Hippocampal formation (tissue), 2 donors: ENCODE results near the gene JMJD1C.
"Not testable (repeated sequence)": the region's sequence is repeated elsewhere in the genome, so short reads cannot be mapped to it uniquely, and the experiment has no call there.

Experiments used
- DNase-seq, 2 donors: peaks; one replicate each; lab custom pipeline; 2025; lab: John Stamatoyannopoulos, UW

The JMJD1C gene

DNA sequence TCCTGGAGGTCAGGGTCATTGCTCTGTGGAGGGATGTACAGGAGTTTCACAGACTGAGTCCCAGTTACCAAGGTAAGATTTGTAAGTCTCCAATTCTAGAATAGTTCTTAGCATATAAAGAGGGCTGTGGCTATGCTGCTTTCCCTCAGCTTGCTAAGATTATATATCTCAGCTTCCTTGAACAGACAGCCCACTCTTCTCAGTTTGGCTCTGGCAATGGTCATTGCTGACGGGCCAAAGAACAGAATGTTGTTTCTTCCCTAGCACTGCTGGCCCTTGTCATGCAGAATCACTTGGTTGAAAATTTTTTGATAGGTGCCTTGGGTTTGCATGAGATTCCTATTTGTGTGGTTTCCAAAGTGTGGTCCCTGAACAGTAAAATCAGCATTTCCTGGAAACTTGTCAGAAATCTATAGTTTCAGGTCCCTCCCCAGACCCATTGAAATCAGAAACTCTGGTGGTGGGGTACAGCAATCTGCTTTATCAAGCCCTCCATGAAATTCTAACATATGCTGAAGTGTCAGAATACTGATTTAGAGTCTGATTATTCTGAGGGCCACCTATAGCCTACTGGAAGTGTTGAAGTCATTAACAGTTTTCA, 294.4 kb downstream of the JMJD1C start:
- no peak for DNase-seq

GRCh38 chr10:63169624-63170023, 296.2 kb downstream of the JMJD1C start:
- DNase-seq = no peak

GRCh38 chr10:63168821-63169462, 296.8 kb downstream of the JMJD1C start:
- DNase-seq = no peak

DNA sequence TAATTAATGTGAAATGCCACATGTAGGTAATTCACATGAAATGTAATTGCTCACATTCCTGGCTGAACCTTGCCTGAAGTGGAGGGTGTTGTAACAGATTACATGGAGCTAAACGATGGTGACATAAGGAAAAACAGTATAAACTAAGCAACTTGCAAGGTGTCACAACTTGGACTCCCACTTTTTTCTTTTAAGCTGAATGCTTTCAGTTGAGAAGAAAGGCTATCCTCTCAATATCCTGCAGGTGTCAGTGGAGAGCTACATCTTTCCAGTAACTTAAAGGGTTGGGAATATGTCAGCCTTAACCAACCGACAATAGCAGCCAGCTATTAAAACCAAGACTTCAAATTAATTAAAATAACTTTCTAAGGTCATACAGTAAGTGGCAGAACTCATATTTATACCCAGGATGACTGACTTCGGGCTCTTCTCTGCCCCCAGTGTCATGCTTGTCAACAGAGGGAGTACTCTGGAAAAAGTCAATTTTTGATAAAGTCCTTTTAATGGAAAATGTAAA, 299.0 kb downstream of the JMJD1C start:
- peak in 1 of 2 donors; percentile 59 for DNase-seq

- DNase-seq = no peak
Measured at GRCh38 chr10:63165249-63165648, 300.5 kb downstream of the JMJD1C start.

DNA sequence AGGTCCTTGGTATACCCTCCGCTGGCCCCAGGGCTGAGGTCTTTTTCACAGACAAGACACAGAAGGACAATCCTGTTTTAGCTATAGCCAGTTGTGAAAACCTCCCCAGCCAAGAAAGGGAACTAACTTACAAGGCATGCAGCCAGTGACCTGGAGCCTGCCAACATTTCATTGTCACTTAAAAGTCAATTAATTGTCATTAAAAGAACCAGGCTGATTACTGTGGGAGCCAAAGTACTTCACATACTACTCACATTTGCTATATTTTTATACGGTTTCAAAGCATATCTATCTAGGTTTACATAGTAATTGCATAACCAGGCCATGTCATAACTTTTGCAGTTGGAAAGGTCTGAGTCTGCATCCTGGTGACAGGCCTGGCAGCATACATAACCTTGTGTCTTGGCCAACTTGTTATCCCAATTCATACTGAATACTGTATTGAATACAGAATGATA, 301.6 kb downstream of the JMJD1C start:
- no peak for DNase-seq

- DNase-seq = no peak
Measured at GRCh38 chr10:63161592-63161991, 304.2 kb downstream of the JMJD1C start.

- peak; percentile 29 to 81 for DNase-seq
Measured at GRCh38 chr10:63157845-63158624, 307.7 kb downstream of the JMJD1C start.

DNA sequence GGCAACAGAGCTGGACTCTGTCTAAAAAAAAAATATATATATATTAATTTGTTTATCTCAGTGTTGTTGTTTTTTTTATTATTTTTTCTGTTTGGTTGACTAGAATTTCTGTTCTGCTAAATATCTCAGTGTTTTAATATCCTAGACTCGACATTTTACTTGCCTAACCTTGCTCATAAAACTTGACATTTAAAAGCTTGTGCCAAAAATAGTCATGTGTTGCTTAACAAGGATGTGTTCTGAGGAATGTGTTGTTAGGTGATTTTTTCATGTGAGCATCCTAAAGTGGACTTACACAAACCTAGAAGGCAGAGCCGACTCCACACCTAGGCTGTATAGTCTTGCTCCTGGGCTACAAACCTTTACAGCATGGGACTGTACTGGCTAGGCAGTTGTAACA, 309.5 kb downstream of the JMJD1C start:
- DNase-seq = no peak

DNA sequence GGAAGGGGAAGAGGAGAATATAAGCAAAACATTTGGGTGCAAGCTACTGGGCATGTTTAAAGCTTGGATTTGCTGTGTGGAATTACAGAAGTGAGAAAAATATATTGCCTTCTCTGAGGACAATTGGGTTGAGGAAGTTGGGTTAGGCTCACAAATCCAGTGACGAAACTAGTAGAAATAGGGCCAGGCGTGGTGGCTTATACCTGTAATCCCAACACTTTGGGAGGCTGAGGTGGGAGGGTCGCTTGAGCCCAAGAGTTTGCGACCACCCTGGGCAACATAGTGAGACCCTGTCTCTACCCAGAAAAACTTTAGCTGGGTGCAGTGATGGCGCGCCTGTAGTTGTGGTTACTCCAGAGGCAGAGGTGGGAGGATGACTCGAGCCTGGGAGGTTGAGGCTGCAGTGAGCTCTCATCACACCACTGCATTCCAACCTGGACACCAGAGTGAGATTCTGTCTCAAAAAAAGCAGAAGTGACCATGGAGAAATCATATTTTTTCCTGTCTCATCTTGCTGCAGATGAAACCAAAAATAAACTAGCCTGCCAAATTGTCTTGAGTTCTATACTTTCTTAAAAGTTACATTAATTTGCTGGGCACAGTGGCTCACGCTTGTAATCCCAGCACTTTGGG, 310.3 kb downstream of the JMJD1C start:
- DNase-seq = no peak

GRCh38 chr10:63154546-63155387, 311.0 kb downstream of the JMJD1C start:
- no peak for DNase-seq

DNA sequence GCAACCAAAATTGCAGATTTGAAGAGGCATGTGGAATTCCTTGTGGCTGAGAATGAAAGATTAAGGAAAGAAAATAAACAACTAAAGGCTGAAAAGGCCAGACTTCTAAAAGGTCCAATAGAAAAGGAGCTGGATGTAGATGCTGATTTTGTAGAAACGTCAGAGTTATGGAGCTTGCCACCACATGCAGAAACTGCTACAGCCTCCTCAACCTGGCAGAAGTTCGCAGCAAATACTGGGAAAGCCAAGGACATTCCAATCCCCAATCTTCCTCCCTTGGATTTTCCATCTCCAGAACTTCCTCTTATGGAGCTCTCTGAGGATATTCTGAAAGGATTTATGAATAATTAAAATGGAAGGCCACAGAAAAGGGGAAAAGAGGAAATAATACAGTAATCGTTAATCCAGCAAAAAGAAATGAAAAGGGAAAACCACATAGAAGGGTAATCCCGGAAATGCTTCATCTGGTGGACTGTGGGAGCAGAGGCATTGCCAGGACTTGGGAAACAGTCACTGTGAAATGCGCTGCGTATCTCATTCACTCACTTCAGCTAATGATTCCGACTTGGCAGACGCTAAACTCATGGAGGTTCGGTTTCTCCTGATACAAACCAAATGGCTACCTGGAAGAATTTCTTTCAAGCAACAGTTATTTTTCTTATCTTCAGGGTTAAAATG, 311.8 kb downstream of the JMJD1C start:
- not testable (repeated sequence) for DNase-seq

DNA sequence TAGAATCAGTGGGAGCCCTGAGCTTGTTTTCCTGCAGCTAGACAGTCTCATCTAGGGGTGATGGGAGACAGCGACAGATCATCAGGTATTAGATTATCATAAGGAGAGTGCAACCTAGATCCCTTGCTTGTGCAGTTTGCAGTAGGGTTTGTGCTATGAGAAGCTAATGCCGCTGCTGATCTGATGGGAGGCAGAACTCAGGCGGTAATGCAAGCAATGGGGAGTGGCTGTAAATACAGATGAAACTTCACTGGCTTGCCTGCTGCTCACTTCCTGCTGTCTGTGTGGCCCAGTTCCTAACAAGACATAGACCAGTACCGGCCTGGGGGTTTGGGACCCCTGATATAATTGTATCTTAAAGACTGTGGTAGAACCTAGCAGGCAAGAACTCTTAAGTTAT, 315.0 kb downstream of the JMJD1C start:
- DNase-seq = no peak

DNA sequence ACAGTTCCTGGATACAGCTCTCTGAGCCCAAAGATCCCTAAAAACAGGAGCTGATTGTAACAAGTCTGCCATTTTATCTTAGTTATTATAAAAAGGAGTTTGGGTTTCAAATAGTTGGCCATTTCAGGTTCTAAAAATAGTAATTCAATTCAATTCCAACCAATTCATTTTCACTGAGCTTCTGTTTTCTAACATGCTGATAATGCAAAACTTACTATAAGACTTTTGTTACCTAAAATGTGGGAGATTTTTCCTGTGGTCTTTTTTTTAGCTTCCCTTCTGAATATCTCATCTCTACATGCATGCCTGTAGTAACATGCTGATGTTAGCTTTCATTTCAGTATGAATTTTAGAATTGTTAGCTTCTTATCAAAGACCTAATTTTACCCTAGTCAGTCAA, 319.3 kb downstream of the JMJD1C start:
- no peak for DNase-seq

GRCh38 chr10:63145782-63146181, 320.0 kb downstream of the JMJD1C start:
- no peak for DNase-seq

DNA sequence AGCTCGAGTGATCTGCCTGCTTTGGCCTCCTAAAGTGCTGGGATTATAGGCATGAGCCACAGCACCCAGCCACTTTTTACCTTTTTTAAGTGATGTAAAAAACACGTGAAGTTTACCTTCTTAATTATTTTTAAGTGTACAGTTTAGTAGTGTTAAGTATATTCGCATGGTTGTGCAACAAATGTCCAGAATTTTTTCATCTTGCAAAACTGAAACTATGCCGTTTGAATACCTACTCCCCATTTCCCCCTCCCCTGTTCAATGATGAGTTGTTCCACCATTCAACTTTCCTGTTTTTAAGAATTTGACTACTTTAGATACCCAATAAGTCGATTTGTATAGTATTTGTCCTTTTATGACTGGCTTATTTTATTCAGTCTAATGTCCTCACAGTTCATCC, 321.8 kb downstream of the JMJD1C start:
- DNase-seq = no peak

GRCh38 chr10:63142136-63142535, 323.6 kb downstream of the JMJD1C start:
- DNase-seq = no peak

- DNase-seq = no peak
Measured at GRCh38 chr10:63140077-63140476, 325.7 kb downstream of the JMJD1C start.

DNA sequence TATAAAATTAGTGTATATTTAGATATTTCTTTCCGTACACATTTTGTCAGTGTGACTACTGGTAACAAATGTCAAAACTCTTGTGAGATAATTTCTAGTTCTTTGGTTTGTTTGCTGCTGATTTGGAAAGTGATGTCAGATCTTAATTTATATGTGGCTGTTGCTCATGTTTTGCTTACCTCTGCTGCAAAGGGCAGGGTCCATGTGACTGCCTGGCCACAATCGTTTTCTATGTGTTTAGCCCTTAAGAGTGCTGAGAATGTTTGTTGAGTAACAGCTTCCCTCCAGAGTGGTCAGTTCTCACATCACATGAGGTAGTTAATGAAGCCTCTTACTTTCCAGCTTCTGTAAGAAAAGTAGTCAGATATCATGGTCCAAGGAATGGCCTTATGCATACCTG, 328.5 kb downstream of the JMJD1C start:
- DNase-seq = no peak

DNA sequence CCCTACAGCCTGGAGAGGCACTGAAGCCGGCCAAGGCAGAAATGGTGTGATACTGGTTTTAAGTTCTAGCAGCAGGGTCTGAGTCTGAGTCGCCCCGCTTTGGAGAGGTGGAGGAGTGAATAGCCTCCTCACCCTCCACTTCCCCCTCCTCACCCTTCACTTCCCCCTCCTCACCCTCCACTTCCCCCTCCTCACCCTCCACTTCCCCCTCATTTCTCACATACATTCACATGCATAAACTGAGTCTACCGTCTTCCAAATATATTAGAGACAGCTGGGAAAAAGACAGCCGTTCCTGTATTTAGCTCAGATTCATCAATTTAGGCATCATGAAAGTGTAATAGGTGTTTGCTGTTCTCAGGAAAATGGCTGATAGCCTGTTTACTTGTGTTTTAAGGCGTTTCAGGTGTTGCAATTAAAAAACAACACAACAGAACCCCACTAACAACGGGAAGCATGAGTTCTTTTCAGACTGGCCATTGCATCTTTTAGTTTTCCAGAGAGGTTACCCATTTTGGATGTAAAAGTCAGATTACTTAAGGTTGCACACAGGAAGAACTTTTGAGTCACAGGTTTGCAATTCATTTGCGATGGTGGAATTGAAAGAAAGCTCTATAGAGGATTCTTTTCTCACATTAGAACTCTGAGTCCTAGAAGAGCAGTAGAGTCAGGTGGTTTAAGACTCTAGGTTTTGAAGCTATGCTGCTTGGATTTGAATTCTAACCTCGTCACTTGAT, 331.8 kb downstream of the JMJD1C start:
- DNase-seq = no peak
